ENCODE results near the gene KAT6B. TPM values are rescaled to one million over a fixed set of nuclear protein-coding genes. Genes with fewer than 3 reads are reported as not detected.
"Not testable (repeated sequence)": the region's sequence is repeated elsewhere in the genome, so short reads cannot be mapped to it uniquely, and the experiment has no call there.

The KAT6B gene
- total RNA-seq, 2 donors from 2014 or later = 28.0 to 97.8 TPM

DNA sequence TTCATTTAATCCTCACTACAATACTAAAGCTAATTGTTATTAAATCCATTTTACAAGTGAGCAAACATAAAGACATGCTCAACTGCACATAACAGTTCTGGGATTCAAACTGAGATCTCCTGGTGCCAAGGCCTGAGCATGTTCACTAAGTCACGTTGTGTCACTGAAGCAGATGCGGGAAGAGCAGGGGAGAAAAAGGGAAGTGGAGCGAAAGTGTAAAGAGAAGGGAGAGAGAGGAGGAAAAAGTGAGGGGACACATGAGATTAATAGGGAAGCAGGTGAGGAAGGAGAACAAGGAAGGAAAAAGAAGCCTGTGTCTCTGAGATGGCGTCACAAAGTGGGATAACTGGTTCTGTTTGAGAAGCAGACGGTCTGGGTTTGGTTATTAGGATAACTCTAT is 38.9 kb upstream of the KAT6B start:
- no peaks in the 10 kb centered on the region for H3K9me3 ChIP-seq
- TF ChIP-seq POLR2A (IDR thresholded peaks at IDR 0.05) (no peak), POLR2AphosphoS5 (IDR thresholded peaks at IDR 0.05) (no peak)
- TF ChIP-seq, protein P1, sequence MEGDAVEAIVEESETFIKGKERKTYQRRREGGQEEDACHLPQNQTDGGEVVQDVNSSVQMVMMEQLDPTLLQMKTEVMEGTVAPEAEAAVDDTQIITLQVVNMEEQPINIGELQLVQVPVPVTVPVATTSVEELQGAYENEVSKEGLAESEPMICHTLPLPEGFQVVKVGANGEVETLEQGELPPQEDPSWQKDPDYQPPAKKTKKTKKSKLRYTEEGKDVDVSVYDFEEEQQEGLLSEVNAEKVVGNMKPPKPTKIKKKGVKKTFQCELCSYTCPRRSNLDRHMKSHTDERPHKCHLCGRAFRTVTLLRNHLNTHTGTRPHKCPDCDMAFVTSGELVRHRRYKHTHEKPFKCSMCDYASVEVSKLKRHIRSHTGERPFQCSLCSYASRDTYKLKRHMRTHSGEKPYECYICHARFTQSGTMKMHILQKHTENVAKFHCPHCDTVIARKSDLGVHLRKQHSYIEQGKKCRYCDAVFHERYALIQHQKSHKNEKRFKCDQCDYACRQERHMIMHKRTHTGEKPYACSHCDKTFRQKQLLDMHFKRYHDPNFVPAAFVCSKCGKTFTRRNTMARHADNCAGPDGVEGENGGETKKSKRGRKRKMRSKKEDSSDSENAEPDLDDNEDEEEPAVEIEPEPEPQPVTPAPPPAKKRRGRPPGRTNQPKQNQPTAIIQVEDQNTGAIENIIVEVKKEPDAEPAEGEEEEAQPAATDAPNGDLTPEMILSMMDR (IDR thresholded peaks at IDR 0.05) = no peak
- no peaks in the 10 kb centered on the region for H3K4me1 ChIP-seq (replicated peaks)
- intact Hi-C loops (cut with DNase I) = no loop called here
- WGBS = 78% methylated on average over 5 of the region's 5 CpGs
- H3K27me3 ChIP-seq (replicated peaks; ENCODE audit: insufficient read depth) = no peaks in the 10 kb centered on the region
- no peaks in the 10 kb centered on the region for H3K36me3 ChIP-seq
- no peak overlapping the region for H3K4me3 ChIP-seq
- no peak for DNase-seq (ENCODE audit: low spot score)
- H3K27ac ChIP-seq = no peak overlapping the region

DNA sequence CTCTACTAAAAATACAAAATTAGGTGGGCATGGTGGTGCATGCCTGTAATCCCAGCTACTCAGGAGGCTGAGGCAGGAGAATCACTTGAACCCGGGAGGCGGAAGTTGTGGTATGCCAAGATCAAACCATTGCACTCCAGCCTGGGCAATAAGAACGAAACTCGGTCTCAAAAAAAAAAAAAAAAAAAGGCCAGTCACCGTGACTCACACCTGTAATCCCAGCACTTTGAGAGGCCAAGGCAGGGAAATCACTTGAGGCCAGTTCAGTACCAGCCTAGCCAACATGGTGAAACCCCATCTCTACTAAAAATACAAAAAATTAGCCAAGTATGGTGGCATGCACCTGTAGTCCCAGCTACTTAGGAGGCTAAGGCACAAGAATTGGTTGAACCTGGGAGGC is 34.4 kb upstream of the KAT6B start:
- intact Hi-C loops (cut with DNase I); H3K27me3 ChIP-seq (replicated peaks; ENCODE audit: insufficient read depth); H3K27ac ChIP-seq; H3K4me3 ChIP-seq; H3K4me1 ChIP-seq (replicated peaks); H3K9me3 ChIP-seq; H3K36me3 ChIP-seq; DNase-seq (ENCODE audit: low spot score): not testable (repeated sequence)
- WGBS = 99% methylated on average over 5 of the region's 5 CpGs

DNA sequence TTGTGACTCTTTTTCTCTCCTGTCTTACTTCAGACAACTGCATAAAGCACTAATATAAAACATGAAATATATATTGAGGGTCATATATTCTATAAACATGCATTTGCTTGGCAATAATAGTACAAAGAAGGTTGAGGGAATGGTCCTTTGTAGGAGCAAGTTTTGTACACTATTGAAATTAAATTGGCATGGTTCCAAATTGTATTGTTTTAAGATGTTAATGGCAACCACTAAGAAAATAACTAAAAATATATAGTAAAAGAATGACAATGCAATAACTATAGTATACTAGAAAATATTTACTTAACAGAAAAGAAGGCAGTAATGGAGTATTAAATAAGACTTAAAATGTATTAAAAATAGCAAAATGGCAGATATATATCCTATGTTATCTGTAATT is 33.7 kb upstream of the KAT6B start:
- TF ChIP-seq, protein P1 (IDR thresholded peaks at IDR 0.05) = no peak
- TF ChIP-seq POLR2AphosphoS5 (IDR thresholded peaks at IDR 0.05) (no peak), POLR2A (IDR thresholded peaks at IDR 0.05) (no peak)
- H3K4me3 ChIP-seq = no peak overlapping the region
- intact Hi-C loops (cut with DNase I) = no loop called here
- no peaks in the 10 kb centered on the region for H3K36me3 ChIP-seq
- no peaks in the 10 kb centered on the region for H3K27me3 ChIP-seq (replicated peaks; ENCODE audit: insufficient read depth)
- no peak overlapping the region for H3K27ac ChIP-seq
- H3K9me3 ChIP-seq = no peaks in the 10 kb centered on the region
- no peak for DNase-seq (ENCODE audit: low spot score)
- H3K4me1 ChIP-seq (replicated peaks) = no peaks in the 10 kb centered on the region

DNA sequence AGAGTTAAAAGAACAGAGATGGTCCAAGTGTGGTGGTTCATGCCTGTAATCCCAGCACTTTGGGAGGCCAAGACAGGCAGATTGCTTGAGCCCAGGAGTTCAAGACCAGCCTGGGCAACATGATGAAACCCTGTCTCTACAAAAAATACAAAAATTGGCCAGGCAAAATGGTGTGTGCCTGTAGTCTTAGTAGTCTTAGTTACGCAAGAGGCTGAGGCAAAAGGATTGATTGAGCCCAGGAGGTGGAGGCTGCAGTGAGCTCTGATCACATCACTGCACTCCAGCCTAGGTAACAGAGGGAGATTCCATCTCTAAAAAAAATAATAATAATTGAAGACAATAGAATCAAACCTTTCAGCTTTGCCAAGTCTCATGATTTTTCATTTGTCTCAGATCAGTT is 33.2 kb upstream of the KAT6B start:
- WGBS = 94% methylated on average over 1 of the region's 1 CpG
- H3K4me1 ChIP-seq (replicated peaks); H3K36me3 ChIP-seq; H3K9me3 ChIP-seq; H3K4me3 ChIP-seq; H3K27me3 ChIP-seq (replicated peaks; ENCODE audit: insufficient read depth); DNase-seq (ENCODE audit: low spot score); H3K27ac ChIP-seq; intact Hi-C loops (cut with DNase I): not testable (repeated sequence)

DNA sequence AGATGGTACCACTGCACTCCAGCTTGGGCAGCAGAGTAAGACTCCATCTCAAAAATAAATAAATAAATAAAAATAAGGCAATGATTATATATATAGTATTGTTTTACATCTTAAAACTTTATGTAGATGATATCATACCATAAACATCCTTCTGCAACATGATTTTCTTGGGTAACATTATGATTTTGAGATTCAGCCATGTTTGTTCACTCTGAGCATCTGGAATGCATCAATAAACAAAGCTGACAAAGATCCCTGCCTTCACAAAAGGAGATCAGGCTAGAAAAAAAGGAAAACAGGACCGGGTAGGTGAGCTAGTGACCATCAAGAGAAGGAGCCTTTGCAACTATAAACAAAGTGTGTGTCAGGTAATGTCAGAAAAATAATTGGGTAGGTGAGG is 31.9 kb upstream of the KAT6B start:
- 52% methylated on average over 1 of the region's 1 CpG for WGBS
- Histone ChIP-seq H3K36me3 (no peaks in the 10 kb centered on the region), H3K9me3 (no peaks in the 10 kb centered on the region), H3K27ac (no peak overlapping the region), H3K4me1 (replicated peaks) (no peaks in the 10 kb centered on the region), H3K4me3 (no peak overlapping the region), H3K27me3 (replicated peaks; ENCODE audit: insufficient read depth) (no peaks in the 10 kb centered on the region)
- DNase-seq (ENCODE audit: low spot score) = no peak
- intact Hi-C loops (cut with DNase I) = no loop called here
- TF ChIP-seq, protein P1 (IDR thresholded peaks at IDR 0.05) = no peak
- no peak for TF ChIP-seq POLR2A (IDR thresholded peaks at IDR 0.05)
- TF ChIP-seq POLR2AphosphoS5 (IDR thresholded peaks at IDR 0.05) = no peak

DNA sequence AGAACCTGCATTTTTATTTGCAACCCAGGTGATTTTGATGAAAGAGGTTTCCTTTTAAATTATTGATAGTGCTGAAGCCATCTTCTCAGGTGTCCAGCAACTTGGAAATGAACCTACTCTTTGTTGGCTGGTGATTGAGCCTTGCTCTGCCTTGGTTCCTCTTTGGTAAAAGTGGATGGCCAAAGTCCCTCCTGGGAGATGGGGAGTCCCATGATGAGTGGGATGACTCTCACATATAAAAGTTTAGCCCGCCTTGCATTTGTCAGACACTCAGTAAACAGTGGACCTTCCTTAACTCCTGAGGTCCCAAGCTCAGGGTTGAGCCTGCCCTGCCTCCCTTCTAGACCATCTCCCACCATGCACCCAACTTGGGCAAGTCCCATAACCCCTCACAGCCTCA is 28.9 kb upstream of the KAT6B start:
- intact Hi-C loops (cut with DNase I) = no loop called here
- no peak for DNase-seq (ENCODE audit: low spot score)
- Histone ChIP-seq H3K4me3 (no peak overlapping the region), H3K9me3 (no peaks in the 10 kb centered on the region), H3K27ac (no peak overlapping the region), H3K36me3 (no peaks in the 10 kb centered on the region), H3K27me3 (replicated peaks; ENCODE audit: insufficient read depth) (no peaks in the 10 kb centered on the region), H3K4me1 (replicated peaks) (no peaks in the 10 kb centered on the region)
- WGBS = 80% methylated on average over 1 of the region's 1 CpG
- no peak for TF ChIP-seq POLR2A (IDR thresholded peaks at IDR 0.05)
- TF ChIP-seq, protein P1 (IDR thresholded peaks at IDR 0.05) = no peak
- no peak for TF ChIP-seq POLR2AphosphoS5 (IDR thresholded peaks at IDR 0.05)

Data from prostate gland (tissue), 2 donors.